ENCODE measurements around the gene OR52R1.
"Not testable (repeated sequence)": the region's sequence is repeated elsewhere in the genome, so short reads cannot be mapped to it uniquely, and the experiment has no call there.

OR52R1 gene

GRCh38 chr11:4804280-4804679 lies at the start of gene OR52R1:
Gene OR52R1 (minus strand): TSS chr11:4804380. CDS start chr11:4804380, 0 bp downstream.
- DNase-seq: no peak

- DNase-seq: no peak
Measured at GRCh38 chr11:4851033-4851432, 46.9 kb upstream of the OR52R1 start.

DNA sequence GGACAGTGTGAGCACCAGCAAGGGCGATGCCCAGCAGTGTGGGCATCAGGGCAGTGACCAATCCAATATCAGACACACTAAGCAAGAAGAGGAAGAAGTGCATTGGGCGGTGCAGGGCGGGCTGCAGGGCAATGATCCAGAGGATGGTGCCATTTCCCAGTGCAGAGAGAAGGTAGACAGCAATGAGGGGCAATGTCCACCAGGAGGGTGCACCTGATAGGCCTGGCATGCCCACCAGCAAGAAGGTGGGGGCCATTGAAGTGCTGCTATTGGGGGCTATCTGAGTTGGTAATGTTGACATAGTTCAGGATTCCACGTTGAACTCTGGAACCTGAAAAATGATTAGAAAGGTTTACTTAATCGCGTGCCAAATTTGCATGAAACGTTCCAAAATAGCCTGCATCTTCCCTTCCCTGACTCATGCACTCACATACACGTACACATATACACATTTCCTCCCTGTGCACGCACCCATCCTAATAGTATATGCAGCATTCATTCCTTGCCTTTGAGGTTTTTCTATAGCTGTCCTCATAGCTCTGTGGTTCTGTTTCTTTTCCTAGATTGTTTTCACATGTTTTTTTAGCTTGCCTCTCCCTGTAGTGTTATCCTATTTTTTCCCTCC lies 44.8 kb upstream of the OR52R1 start, which contains the start of gene OR51S1:
OR51S1 (minus strand) TSS at position 301 of the 625 bp plus-strand sequence; CDS start at position 301, 0 bp downstream.
- DNase-seq: no peak

- DNase-seq: no peak
Measured at GRCh38 chr11:4839851-4840549, 35.8 kb upstream of the OR52R1 start.

DNA sequence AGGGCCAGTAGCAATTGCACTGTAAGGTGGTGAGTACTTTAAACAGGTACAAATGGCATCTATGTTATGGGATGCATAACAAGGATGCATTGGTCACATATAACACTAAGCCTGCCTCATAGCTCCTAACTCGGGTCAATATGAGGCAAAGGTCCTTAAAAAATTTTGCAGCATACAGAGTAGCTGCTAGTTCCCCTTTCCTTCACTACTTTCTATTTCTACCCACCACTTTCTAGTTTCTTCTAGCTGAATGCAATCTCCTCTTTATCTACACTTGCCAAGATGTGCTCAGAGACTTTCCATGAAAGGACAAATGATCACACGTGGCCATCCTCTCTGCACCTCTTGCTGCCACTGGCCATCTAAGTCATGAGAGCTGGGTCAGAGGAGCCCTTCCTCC lies 26.7 kb upstream of the OR52R1 start:
- no peak for DNase-seq

DNA sequence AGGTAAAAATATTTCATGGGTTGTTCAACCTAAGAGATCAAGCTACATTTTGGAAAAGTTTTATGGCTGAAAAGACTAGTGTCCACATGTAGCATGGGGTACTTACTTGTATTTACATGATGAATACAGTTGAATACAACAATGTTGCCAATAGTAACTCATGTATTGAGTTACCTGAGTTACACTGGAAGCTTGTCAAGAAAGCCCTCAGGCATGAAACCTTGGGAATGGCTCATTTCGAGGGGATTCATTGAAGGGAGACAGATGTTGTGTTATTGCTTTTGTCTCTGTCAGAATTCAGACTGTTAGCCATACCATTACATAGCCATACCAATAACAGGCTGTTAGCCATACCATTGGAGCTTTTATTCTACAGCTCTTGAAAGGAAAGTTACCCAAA lies 26.2 kb upstream of the OR52R1 start:
- DNase-seq: no peak

GRCh38 chr11:4826425-4826824 lies 22.2 kb upstream of the OR52R1 start:
- peak; percentile 6 for DNase-seq

DNA sequence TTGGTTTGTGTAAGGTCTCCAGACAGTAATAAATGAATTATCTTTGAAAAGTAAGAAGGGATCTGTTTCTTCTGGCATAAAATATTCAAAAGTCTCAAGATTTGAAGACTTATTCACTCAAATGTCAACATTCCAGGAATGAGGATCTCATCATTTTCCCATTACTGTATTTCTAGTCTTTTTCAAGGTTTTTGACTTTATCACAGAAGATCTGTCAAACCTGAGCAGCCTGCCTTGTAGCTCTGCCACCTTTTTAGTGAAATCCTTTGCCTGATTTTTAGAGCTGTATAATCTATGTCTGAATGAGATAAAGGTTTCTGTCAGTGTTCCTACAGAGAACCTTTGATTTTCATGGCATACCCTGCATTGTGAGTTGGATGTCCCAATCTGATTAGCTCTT lies 21.0 kb upstream of the OR52R1 start:
- DNase-seq: no peak

DNA sequence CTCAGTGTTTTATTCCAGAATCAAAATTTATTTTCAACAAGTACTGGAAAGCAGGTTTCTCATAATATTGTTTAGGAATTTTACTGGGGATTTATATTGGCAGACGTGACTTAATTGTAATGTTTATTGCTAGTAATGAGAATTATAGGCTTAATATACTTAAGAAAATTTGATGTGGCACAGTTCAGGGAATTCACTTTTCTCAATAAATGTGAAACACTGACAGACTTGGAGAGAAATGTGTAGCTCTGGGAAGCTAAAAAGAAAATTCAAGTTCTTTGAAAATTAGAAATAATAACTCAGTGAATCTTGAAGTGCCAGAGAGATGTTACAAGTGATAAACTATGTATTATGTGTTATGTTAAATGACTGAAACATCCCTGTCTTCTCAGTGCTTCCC lies 16.8 kb upstream of the OR52R1 start, which contains the start of gene OR51F2:
OR51F2 (plus strand) TSS at position 301 of the 400 bp plus-strand sequence. CDS start 101 bp downstream, outside the sequence.
- DNase-seq: no peak

DNA sequence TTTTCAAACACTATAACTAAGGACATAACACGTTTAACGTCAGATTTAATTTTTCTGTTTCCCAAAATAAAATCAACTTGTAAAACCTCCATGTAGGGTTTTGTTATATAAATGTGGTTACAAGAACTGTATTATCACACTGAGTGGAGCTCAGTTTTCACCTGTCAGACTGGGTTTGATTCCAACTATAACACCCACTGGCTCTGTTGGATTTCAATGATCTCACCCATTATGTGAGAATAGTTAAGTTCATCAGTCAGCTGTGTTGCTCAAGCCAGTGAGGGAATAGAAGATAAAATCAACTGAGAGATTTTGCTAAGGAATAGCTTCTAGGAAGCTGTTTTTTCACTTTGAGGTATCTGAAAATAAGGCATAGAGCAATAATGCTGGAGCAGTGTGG lies 5.1 kb upstream of the OR52R1 start:
- DNase-seq: no peak

DNA sequence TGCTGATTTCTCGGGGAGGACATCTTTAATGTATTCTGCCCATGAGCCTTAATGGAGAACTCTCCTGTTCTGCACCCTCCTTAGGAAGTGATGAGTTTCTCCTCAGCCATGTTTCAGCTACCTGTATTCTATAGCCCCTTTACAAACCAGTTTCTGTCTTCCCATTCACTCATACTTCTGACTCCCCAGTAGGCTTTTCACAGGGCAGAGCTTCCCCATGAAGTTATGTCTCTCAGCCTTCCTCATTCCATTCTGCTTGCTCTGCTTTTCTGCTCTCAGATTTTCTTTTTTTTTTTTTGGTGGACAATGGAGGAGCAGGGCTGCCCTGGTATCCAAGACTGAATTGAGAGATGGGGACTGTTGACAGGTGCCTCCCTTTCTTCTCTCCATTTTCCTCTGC lies 4.3 kb upstream of the OR52R1 start:
- no peak for DNase-seq

- DNase-seq: not testable (repeated sequence)
Measured at GRCh38 chr11:4801316-4801715, 2.9 kb downstream of the OR52R1 start.

DNA sequence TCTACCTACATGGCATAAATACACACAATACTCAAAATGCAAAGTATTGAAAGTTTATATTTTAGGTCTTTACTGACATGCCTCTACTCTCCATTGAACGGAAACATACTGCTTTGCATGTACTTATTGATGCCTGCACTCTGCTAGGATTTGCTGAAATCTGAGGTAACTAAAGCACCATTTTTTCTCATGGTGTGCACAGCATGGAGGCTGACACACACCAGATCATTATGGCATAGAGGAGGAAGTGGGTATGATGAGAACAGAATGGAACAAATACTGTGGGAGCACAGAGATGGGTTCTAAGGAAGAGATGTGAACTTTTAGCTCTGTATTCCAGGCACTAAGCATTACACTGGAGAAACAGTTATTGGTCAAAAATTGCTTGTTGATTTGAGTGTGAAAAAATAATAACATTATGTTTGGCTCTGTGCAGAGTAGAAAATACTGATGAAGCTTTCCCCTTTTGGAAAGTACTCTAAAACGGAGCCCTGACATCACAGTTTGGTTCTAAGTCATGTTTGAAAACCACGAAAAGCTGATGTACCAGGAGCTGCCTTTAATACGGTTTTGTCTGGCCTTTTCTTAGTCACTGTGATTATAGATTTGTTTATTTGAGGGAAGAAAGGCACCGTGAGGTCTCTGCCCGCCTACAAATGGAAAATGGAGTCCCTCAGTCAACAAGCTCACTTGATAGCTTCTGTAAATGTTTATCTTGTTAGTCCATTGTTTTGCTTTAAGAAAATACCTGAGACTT lies 5.6 kb downstream of the OR52R1 start:
- no peak for DNase-seq

- DNase-seq: no peak
Measured at GRCh38 chr11:4797206-4797605, 7.0 kb downstream of the OR52R1 start.

DNA sequence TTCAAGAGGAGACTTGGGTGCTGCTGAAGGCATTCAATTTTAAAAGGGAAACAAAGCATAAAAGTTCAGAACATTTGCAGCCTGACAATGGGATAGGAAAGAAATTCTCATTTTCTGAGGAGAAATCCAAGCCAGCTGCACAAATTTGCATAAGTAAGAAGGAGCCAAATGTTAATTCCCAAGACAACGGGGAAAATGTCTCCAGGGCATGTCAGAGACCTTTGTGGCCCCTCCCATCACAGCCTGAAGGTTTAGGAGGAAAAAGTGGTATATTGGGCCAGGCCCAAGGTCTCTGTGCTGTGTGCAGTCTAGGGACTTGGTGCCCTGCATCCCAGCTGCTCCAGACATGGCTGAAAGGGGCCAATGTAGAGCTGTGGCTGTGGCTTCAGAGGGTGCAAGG lies 21.7 kb downstream of the OR52R1 start:
- DNase-seq: no peak

DNA sequence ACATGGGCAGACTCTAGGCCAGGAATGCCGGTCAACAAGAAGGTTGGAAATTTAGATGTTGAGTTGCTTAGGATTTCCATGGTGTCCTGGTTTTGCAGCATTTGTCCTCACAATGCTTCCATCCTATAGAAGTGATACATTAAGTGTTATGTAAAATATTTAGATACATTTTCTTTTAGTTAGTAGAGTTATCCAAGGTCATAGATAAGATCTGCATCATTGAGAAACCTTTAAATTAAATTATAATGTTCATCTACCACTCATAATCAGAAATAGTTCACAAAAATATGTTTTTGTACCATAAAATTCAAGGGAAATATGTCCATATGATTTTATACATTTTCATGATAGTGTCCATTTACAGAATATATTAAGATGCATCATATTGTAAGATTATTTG lies 34.3 kb downstream of the OR52R1 start, which contains the start of gene OR51F1:
OR51F1 (minus strand) TSS at position 101 of the 400 bp plus-strand sequence; CDS start at position 101, 0 bp downstream.
- no peak for DNase-seq

GRCh38 chr11:4768094-4768493 lies 36.1 kb downstream of the OR52R1 start:
- no peak for DNase-seq

DNA sequence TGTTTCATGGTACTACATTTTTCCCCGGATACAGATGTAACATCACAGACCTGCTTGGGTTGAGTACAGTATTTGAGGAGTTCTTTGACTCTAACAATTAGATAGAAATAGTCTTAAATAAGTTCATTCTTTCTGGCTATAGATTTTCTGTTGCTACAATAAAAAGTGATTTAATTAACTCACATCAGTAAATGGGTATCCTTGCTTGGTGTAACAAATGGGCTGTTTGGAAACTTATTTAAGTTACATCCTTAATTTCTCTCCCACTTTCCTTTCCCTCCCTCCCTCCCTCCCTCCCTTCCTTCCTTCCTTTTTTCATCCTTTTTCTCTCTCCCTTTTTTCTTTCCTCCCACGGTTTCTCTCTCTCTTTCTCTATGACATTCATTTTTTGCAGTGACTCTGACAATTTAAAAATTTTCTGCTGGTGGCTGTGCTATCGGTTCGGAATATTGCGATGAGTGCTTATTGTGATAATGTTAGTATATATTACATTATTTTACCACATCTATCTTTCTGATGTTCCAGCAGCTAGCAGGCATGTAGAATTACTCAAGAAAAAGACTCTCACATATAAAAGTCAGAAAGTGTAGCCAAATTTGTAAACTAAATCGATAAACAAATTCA lies 37.6 kb downstream of the OR52R1 start:
- DNase-seq: no peak

DNA sequence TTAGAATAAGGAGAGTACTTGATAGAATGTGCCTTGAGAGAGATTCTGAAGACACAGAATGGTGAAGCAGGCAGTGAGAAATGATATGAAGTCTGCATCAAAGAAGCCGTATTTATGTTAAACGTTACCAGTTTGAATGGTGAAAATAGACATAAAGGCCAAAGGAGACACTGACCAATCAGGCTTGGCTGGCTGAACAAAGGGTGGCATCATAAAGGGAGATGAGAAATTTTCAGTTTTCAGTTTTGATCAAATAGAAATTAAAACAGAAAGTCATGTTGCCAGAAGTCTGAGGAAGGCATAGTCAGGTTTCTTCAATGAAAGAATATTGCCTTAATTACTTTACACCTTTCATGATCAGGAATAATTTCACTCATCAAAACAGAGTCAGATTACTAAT lies 41.1 kb downstream of the OR52R1 start:
- no peak for DNase-seq
